ENCODE data around the gene CWF19L1. TPM values are rescaled to one million over a fixed set of nuclear protein-coding genes. Genes with fewer than 3 reads are reported as not detected.

The CWF19L1 gene
- total RNA-seq: 10 to 100 TPM; 22.6 to 31.2 (median 25.2) TPM

- TF ChIP-seq CTCF (IDR thresholded peaks at IDR 0.05): no peak
- peak; percentile 46 for TF ChIP-seq POLR2A (IDR thresholded peaks at IDR 0.05)
- TF ChIP-seq POLR2AphosphoS5 (IDR thresholded peaks at IDR 0.05): peak; percentile 56 to 93 (median 88)
- intact Hi-C loops (cut with DNase I; ENCODE audit: low total_unique reads): no loop called here
Measured at GRCh38 chr10:100267239-100268104, at the start of gene CWF19L1. CWF19L1 (minus strand) TSS chr10:100267638; CDS start chr10:100267593, 45 bp downstream.

GRCh38 chr10:100315615-100316014 lies 48.2 kb upstream of the CWF19L1 start:
- Histone ChIP-seq H3K9me3 (no peaks in the 10 kb centered on the region), H3K27me3 (peaks cover 0 to 4% of the 10 kb centered on the region in 2 donors), H3K36me3 (no peaks in the 10 kb centered on the region), H3K4me1 (no peaks in the 10 kb centered on the region), H3K27ac (no peak overlapping the region), H3K4me3 (no peak overlapping the region)
- intact Hi-C loops (cut with DNase I; ENCODE audit: low total_unique reads): no loop called here
- TF ChIP-seq CTCF (IDR thresholded peaks at IDR 0.05) (no peak), POLR2A (IDR thresholded peaks at IDR 0.05) (no peak), POLR2AphosphoS5 (IDR thresholded peaks at IDR 0.05) (no peak)
- no peak for DNase-seq (ENCODE audit: low spot score in 2 of 2)

More at GRCh38 chr10:100267239-100268104, at the start of gene CWF19L1:
- Histone ChIP-seq H3K27me3 (no peaks in the 10 kb centered on the region), H3K27ac (peak within 1 kb of the TSS; percentile 90 to 94), H3K4me1 (no peaks in the 10 kb centered on the region), H3K4me3 (peak within 1 kb of the TSS; percentile 89 to 96 (median 94)), H3K9me3 (no peaks in the 10 kb centered on the region), H3K36me3 (no peaks in the 10 kb centered on the region)
- DNase-seq (ENCODE audit: low spot score in 2 of 2): peak; percentile 81 to 88

- Histone ChIP-seq H3K27ac (no peak overlapping the region), H3K36me3 (no peaks in the 10 kb centered on the region), H3K4me3 (no peak overlapping the region), H3K9me3 (no peaks in the 10 kb centered on the region), H3K27me3 (peaks cover 0 to 2% of the 10 kb centered on the region in 2 donors), H3K4me1 (no peaks in the 10 kb centered on the region)
- TF ChIP-seq POLR2A (IDR thresholded peaks at IDR 0.05) (no peak), POLR2AphosphoS5 (IDR thresholded peaks at IDR 0.05) (no peak), CTCF (IDR thresholded peaks at IDR 0.05) (no peak)
- DNase-seq (ENCODE audit: low spot score in 2 of 2): no peak
- intact Hi-C loops (cut with DNase I; ENCODE audit: low total_unique reads): no loop called here
Measured at GRCh38 chr10:100311298-100311697, 43.9 kb upstream of the CWF19L1 start.

- Histone ChIP-seq H3K27me3 (peaks cover 0 to 22% of the 10 kb centered on the region in 2 donors), H3K9me3 (no peaks in the 10 kb centered on the region), H3K27ac (no peak overlapping the region), H3K4me3 (no peak overlapping the region), H3K4me1 (no peaks in the 10 kb centered on the region), H3K36me3 (no peaks in the 10 kb centered on the region)
- TF ChIP-seq CTCF (IDR thresholded peaks at IDR 0.05): no peak
- no peak for TF ChIP-seq POLR2A (IDR thresholded peaks at IDR 0.05)
- no peak for TF ChIP-seq POLR2AphosphoS5 (IDR thresholded peaks at IDR 0.05)
- no peak for DNase-seq (ENCODE audit: low spot score in 2 of 2)
- intact Hi-C loops (cut with DNase I; ENCODE audit: low total_unique reads): no loop called here
Measured at GRCh38 chr10:100307684-100308083, 40.2 kb upstream of the CWF19L1 start.

GRCh38 chr10:100306861-100307260 lies 39.4 kb upstream of the CWF19L1 start:
- intact Hi-C loops (cut with DNase I; ENCODE audit: low total_unique reads): no loop called here
- H3K9me3 ChIP-seq: no peaks in the 10 kb centered on the region
- TF ChIP-seq POLR2A (IDR thresholded peaks at IDR 0.05) (no peak), POLR2AphosphoS5 (IDR thresholded peaks at IDR 0.05) (no peak), CTCF (IDR thresholded peaks at IDR 0.05) (no peak)
- DNase-seq (ENCODE audit: low spot score in 2 of 2): no peak
- H3K36me3 ChIP-seq: no peaks in the 10 kb centered on the region
- H3K4me1 ChIP-seq: no peaks in the 10 kb centered on the region
- peaks cover 0 to 22% of the 10 kb centered on the region in 2 donors for H3K27me3 ChIP-seq
- no peak overlapping the region for H3K27ac ChIP-seq
- H3K4me3 ChIP-seq: no peak overlapping the region
